HG02571 (cell line): ENCODE results near the gene PRKCZ.
"Not testable (repeated sequence)": the region's sequence is repeated elsewhere in the genome, so short reads cannot be mapped to it uniquely, and the experiment has no call there.

Source experiments
- ATAC-seq: cut with Tn5 transposase; IDR thresholded peaks from one replicate; pipeline ENCODE4 v1.9.1; 2021; ENCODE audit warnings: mild to moderate bottlenecking, moderate library complexity; ENCODE audit not compliant: unreplicated experiment

The PRKCZ gene

DNA sequence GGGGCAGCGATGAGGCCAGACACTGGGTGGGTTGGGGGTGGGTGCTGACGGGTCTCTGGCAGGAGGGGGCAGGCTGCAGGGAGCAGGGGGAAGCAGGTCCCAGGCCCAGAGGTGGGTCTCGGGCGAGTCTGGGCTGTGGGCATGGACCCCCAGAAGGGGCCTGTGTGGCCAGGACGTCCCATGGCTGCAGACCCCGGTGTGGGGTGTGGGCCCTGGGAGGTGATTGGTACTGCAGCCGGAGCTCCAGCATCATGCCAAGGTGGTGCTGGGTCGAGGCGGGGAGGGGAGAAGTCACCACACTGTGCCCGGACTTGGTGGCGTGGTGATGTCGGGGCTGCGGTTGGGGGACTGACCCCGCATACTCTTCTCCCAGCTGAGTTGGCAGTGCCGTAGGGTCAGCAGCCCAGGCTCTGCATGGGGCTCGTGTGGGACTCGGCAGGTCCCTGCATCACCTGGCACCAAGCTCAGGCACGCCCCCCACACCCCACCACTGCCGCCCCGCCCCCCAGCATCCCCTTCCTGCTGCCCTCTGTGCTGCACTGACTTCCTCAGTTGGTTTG lies 31.2 kb downstream of the PRKCZ start:
- no peak for ATAC-seq

GRCh38 chr1:2082064-2082463 lies 31.9 kb downstream of the PRKCZ start:
- no peak for ATAC-seq

GRCh38 chr1:2083666-2084065 lies 33.5 kb downstream of the PRKCZ start:
- ATAC-seq, result no peak

GRCh38 chr1:2084306-2084705 lies 34.1 kb downstream of the PRKCZ start:
- ATAC-seq, result no peak

DNA sequence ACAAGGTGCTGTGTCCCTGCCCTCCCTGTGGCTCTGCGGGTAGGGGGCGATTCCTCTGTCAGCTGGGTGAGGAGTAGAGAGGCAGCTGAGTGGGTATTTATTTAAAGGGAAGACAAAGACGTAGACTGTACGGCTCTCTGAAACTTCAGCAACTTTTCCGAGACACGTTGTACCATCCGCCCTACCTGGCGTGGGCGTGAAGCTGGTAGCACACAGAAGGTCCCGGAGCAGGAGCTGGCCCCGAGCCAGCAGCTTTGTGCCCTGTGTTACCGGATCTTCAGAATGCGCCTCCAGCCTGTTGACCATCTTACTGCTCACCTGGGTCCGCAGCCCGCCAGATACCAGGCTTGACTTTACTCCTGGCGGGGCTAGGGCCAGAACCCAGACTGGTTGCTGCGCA lies 34.9 kb downstream of the PRKCZ start:
- no peak for ATAC-seq

- ATAC-seq, result no peak
Measured at GRCh38 chr1:2086446-2087078, 36.4 kb downstream of the PRKCZ start.

- no peak for ATAC-seq
Measured at GRCh38 chr1:2087766-2088165, 37.6 kb downstream of the PRKCZ start.

GRCh38 chr1:2088458-2088857 lies 38.2 kb downstream of the PRKCZ start:
- no peak for ATAC-seq

- ATAC-seq, result no peak
Measured at GRCh38 chr1:2089051-2089450, 38.8 kb downstream of the PRKCZ start.

DNA sequence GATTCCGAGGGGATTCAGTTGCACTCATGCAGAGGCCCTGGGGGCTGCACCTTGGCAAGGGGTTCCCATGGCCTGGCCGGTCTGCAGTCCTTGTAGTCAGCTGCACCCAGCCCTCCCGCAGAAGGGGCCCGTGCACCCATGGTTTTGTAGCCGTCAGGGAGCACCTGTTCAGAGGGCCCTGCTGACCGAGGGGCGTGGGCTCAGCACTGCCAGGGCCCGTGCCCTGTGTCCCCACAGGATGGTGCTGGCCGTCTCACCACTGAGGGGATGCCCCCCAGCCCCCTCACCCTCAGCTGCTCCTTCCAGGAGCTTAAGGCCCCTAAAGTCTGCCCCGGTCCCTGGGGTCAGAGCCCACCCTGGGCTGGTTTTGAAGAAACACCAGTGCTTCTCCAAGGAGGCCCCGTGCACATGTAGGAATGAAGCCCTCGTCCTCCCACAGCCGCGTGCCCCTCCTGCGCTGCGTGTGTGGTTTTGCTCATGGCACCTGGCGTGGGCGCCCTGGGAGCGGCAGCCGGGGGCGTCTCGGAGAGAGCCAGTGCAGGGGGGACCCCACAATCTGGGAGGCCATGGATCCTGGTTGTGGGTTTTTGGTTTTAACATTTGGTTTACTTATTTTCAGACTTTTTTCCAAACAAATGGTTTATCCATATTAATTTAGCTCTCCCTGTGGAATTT lies 40.1 kb downstream of the PRKCZ start:
- ATAC-seq, result no peak

DNA sequence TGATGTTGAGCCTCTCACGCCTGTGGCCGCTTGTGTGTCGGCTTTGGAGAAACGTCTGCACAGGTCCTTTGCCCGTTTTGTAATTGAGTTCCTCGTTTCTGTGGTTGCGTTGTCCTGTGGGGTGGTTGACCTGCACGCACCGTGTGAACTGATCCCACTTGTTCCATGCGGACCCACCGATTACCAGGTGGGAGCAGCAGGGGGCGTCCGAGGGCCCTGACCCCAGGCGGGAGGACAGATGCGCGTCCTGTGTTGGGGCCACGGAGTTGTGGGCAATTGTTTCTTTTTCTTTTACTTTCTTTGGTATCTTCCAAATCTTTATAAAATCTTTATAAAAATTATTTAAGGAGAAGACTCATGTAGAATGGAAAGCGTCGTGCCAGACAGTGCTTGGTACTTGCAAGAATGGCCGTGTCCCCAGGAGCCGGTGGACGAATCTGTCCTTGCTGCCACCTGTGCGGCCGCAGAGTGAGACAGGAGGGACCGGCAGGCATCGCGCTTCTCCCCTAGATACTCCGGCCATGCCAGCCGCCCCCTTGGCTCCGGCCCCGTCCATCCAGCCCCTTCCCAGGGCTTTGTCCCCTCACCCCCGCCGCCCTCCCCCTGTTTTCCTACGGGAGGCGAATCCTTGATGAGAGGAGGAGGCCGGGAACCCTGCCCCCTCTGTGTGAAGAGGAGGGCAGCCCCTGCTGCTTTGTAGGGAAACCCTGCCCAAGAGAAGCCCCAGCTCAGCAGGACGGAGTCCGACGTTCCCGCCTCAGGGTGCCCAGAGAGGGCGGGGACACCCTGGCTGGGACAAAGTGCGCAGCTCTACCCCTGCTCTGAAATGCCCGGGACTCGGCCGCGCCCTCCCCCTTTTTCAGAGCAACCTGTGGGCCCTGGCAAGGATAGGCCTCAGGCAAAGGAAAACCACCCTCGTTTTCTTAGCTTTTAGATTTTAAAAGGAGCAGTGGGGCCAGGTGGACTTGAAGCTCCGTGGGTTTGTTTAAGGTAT lies 41.7 kb downstream of the PRKCZ start:
- ATAC-seq, result no peak

GRCh38 chr1:2093055-2093454 lies 42.8 kb downstream of the PRKCZ start:
- no peak for ATAC-seq

DNA sequence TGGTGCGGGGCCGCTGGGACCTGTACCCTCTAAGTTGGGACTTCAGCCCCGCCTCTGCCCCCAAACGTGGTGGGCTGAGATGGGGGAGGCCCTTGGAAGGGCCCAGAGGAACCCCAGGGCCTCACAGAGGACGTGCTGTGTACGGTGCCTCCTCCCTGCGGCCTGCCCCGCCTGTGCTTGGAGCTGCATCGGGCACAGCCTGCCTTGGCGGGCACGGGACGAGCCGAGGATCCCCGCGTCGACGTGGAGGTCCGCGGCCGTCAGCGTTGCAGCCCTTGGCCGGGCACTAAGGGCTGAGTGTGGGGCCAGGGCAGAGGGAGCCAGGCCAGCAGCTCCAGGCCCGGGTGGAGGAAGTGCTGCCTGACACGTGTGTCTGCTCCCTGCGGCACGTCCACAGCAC lies 43.4 kb downstream of the PRKCZ start:
- no peak for ATAC-seq

DNA sequence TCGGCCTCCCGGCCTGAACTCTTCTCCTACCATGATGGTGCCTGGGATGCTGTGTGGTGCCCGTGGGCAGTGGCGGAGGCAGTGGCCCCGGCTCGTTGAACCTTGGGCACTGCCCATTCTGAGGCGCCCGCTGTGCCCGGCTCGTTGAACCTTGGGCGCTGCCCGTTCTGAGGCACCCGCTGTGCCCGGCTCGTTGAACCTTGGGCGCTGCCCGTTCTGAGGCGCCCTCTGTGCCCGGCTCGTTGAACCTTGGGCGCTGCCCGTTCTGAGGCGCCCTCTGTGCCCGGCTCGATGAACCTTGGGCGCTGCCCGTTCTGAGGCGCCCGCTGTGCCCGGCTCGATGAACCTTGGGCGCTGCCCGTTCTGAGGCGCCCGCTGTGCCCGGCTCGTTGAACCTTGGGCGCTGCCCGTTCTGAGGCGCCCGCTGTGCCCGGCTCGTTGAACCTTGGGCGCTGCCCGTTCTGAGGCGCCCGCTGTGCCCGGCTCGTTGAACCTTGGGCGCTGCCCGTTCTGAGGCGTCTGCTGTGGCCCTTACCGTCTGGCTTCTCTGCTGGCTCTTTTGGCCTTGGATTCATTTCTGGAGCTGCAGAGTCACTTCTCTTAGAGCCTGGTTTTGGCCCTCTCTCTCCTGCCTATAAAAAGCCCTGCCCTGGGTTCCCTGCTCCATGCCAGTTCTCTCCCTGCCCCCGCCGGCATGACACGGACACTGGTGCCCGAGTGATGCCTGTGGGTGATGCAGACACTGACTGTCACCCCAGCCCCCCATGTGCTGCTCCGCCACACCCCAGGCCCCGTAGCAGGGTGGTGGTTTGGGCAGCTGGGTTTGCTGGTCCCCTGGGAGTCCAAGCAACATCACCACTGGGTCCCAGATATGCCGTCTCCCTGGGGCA lies 44.3 kb downstream of the PRKCZ start:
- ATAC-seq, result not testable (repeated sequence)

DNA sequence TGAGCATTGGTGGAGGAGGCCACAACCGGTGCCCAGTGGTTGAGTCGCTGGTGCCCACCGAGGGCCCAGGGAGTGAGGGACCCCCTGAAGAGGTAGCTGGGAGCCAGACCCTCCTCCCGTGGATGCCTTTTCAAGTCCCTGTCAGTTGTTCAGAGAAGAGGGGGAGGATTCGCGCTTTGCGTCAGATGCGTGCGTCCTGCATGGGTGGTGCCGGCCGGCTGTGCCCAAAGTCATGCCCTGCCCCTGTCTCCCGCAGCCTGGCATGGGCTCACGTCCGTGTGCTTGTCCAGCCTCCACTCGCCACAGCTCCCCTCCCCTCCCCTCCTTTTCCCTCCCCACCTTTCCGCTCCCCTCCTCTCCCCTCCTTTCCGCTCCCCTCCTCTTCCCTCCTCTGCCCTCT lies 45.2 kb downstream of the PRKCZ start:
- no peak for ATAC-seq

DNA sequence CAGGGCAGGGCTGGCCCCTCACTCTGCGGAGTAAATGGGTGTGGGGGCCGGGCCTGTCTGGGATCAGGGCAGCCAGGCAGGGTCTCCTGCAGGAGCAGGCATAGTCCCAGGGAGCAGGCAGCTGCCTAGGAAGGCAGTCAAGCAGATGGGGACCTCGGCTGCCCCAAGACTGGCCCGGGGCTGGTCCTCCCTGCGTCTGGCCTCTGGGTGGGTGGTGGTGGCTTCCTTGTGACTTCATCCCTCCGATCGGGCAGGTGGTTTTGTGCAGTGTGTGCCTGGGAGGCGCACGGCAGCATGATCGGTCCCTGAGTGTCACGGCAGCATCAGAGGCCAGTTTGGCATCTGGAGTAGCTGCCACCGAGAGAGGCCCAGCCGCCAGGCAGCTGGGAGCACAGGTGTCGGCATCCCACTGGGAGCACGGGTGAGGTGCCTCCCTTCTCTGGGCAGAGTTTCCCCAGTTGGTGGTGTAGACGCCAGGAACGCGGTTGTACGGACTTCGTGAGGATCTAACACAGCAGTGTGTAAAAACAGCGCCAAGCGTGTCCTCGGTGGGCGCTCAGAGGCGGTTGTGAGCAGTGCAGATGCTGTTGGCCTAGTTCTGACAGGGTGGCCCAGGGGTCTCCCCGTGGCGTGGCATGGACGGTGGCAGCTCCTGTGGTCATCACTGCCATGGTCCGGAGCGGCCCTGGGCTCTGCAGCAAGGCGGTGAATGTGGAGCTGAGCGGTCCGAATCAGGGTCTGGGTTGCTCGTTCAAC lies 45.9 kb downstream of the PRKCZ start:
- ATAC-seq, result no peak

- no peak for ATAC-seq
Measured at GRCh38 chr1:2097386-2098300, 47.4 kb downstream of the PRKCZ start.

- ATAC-seq, result no peak
Measured at GRCh38 chr1:2098301-2098698, 48.1 kb downstream of the PRKCZ start.
